Erythroblast (primary cell): Measurements from ENCODE around the gene ZSCAN10.

Experiments used
- GATA1 ChIP-seq: IDR thresholded peaks from 2 replicates; pipeline ENCODE4 v1.6.1; 2011; ENCODE audit warnings: low read depth, mild to moderate bottlenecking, control low read depth, low read length, moderate library complexity
- POLR2A ChIP-seq: IDR thresholded peaks from 2 replicates; pipeline ENCODE4 v1.6.1; 2011; ENCODE audit warnings: mild to moderate bottlenecking, low read length

- TF ChIP-seq POLR2A (no peak), GATA1 (no peak)
These were observed 13.2 kb upstream of the ZSCAN10 start, which contains the start of gene ZNF205 for GRCh38 chr16:3112058-3112880.
